Vagina (tissue), 2 donors: ENCODE measurements around the gene FBXL5. TPM values are rescaled to one million over a fixed set of nuclear protein-coding genes. Genes with fewer than 3 reads are reported as not detected.

Experiments
- DNase-seq, 2 donors: peaks; one replicate each; pipeline ENCODE4 v3.0.0-alpha.2; 2017; ENCODE audit errors: extremely low spot score in 2 of 2
- H3K27ac ChIP-seq: fragments of 200-600 bp; sonication (generic); one replicate; pipeline ENCODE4 v1.5.1; 2019
- H3K27me3 ChIP-seq: fragments of 200-600 bp; sonication (generic); one replicate; pipeline ENCODE4 v1.5.1; 2019
- H3K36me3 ChIP-seq, 2 donors: fragments of 200-600 bp; sonication (generic); one replicate each; pipeline ENCODE4 v1.5.1; 2017 to 2019
- H3K4me1 ChIP-seq: fragments of 200-600 bp; sonication (generic); one replicate; pipeline ENCODE4 v1.5.1; 2019
- H3K4me3 ChIP-seq, 2 donors: fragments of 200-600 bp; sonication (generic); 1 replicate in 1 of 2; 2 replicates in 1 of 2; pipeline ENCODE4 v1.5.1; 2016 to 2019
- H3K9me3 ChIP-seq: fragments of 200-600 bp; sonication (generic); one replicate; pipeline ENCODE4 v1.5.1; 2019
- POLR2A ChIP-seq, 2 donors: fragments of 450-650 bp; IDR thresholded peaks; one replicate each; pipeline ENCODE4 v1.6.1; 2017; ENCODE audit warnings: antibody characterized with exemption in 2 of 2, mild to moderate bottlenecking in 2 of 2, moderate library complexity in 2 of 2
- POLR2AphosphoS5 ChIP-seq, 2 donors: sonication (generic); formaldehyde crosslinking; IDR thresholded peaks; one replicate each; pipeline ENCODE4 v1.9.0; 2017; ENCODE audit warnings: antibody characterized with exemption in 2 of 2, mild to moderate bottlenecking in 2 of 2, low read depth in 1 of 2; ENCODE audit not compliant: insufficient read depth in 1 of 2
- intact Hi-C: fragments of 100-400 bp; cut with DNase I; formaldehyde crosslinking; loops from one replicate; pipeline ENCODE4 v1.15.1; 2023
- total RNA-seq: library from RNA; depleted of rRNA; stranded (reverse); fragments of >200 nt; gene quantifications from one replicate; pipeline ENCODE4 v1.2.3, GENCODE V29; 2016
- TF ChIP-seq, protein P1 (sequence below), 3 experiments: fragments of 450-650 bp in 2 of 3; fragments of 200-600 bp in 1 of 3; sonication (generic) in 1 of 3; IDR thresholded peaks; one replicate each; pipeline ENCODE4 v1.5.1; 2017 to 2019; ENCODE audit warnings: antibody characterized with exemption in 3 of 3, mild to moderate bottlenecking in 2 of 3, moderate library complexity in 2 of 3

The FBXL5 gene
- total RNA-seq, 1 donor from 2014 or later = 103 TPM

DNA sequence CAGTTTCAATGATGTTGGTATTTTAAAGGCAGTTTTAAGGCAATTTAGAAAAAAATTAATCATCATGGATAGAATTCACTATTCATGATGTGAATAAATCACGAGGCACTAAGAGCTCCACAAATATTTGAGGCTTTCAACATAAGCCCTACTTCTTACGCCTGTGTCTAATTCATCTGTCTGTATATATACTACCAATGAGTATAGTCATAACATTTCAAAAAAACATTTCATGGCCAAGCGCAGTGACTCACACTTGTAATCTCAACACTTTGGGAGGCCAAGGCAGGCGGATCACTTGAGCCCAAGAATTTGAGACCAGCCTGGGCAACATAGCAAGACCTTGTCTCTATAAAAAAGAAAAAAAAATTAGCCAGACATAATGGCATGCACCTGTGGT lies 56.5 kb downstream of the FBXL5 start:
- peaks cover 0 to 17% of the 10 kb centered on the region in 2 donors for H3K36me3 ChIP-seq
- TF ChIP-seq, protein P1, sequence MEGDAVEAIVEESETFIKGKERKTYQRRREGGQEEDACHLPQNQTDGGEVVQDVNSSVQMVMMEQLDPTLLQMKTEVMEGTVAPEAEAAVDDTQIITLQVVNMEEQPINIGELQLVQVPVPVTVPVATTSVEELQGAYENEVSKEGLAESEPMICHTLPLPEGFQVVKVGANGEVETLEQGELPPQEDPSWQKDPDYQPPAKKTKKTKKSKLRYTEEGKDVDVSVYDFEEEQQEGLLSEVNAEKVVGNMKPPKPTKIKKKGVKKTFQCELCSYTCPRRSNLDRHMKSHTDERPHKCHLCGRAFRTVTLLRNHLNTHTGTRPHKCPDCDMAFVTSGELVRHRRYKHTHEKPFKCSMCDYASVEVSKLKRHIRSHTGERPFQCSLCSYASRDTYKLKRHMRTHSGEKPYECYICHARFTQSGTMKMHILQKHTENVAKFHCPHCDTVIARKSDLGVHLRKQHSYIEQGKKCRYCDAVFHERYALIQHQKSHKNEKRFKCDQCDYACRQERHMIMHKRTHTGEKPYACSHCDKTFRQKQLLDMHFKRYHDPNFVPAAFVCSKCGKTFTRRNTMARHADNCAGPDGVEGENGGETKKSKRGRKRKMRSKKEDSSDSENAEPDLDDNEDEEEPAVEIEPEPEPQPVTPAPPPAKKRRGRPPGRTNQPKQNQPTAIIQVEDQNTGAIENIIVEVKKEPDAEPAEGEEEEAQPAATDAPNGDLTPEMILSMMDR (IDR thresholded peaks at IDR 0.05) = no peak
- no peak for TF ChIP-seq POLR2AphosphoS5 (IDR thresholded peaks at IDR 0.05; ENCODE audit: insufficient read depth in 1 of 2, low read depth in 1 of 2)
- TF ChIP-seq POLR2A (IDR thresholded peaks at IDR 0.05) = no peak
- no peaks in the 10 kb centered on the region for H3K27me3 ChIP-seq
- intact Hi-C loops = no loop called here
- H3K4me1 ChIP-seq = no peaks in the 10 kb centered on the region
- no peak overlapping the region for H3K4me3 ChIP-seq
- H3K9me3 ChIP-seq = no peaks in the 10 kb centered on the region
- no peak for DNase-seq
- no peak overlapping the region for H3K27ac ChIP-seq

DNA sequence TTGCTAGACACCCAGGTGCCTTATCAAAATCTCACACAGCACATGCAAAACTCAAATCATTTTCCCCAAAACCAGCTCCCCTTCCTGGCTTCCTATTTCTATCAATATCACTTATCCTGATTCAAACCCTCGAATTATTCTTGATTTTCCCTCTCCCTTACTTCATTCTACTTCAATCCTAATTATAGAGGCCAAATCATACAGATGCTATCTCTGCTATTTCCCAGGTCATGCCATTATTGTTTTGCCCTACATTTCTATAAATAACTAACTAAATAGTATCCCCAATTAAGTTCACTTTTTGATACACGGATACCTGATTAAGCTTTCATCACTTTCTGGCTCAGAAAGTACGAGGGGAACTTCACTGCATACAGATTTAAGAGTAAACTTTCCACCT lies 62.4 kb downstream of the FBXL5 start:
- intact Hi-C loops = loop anchor here (5.0 kb wide), 1 partner anchor 310 kb away; no protein-coding TSS in a partner anchor
- TF ChIP-seq POLR2AphosphoS5 (IDR thresholded peaks at IDR 0.05; ENCODE audit: insufficient read depth in 1 of 2, low read depth in 1 of 2) (no peak), POLR2A (IDR thresholded peaks at IDR 0.05) (no peak)
- TF ChIP-seq, protein P1 (IDR thresholded peaks at IDR 0.05) = no peak
- DNase-seq = no peak
- Histone ChIP-seq H3K4me1 (no peaks in the 10 kb centered on the region), H3K36me3 (peaks cover 0 to 5% of the 10 kb centered on the region in 2 donors), H3K4me3 (no peak overlapping the region), H3K27me3 (no peaks in the 10 kb centered on the region), H3K9me3 (no peaks in the 10 kb centered on the region), H3K27ac (no peak overlapping the region)

DNA sequence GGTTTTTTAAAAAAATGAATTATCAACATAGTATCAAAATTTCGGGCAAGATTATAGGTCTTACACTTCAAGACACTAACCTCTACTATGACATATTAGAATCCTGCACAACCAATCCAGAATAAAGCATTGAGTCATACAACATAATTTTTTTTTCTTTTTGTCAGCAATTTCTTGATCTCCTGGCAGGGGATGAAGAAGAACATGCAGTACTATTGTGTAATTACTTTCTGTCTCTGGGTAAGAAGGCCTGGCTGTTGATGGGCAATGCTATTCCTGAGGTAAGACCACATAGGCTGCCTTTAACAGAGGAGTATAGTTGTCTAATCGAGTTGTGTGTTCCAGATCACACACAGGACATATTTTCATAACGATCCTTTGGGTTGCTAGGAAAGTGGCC lies 67.5 kb downstream of the FBXL5 start:
- H3K36me3 ChIP-seq = peaks cover 0 to 5% of the 10 kb centered on the region in 2 donors
- intact Hi-C loops = no loop called here
- no peak overlapping the region for H3K27ac ChIP-seq
- H3K9me3 ChIP-seq = no peaks in the 10 kb centered on the region
- peak in 1 of 2 donors; percentile 43 for TF ChIP-seq POLR2AphosphoS5 (IDR thresholded peaks at IDR 0.05; ENCODE audit: insufficient read depth in 1 of 2, low read depth in 1 of 2)
- no peak for TF ChIP-seq POLR2A (IDR thresholded peaks at IDR 0.05)
- no peak overlapping the region for H3K4me3 ChIP-seq
- no peaks in the 10 kb centered on the region for H3K4me1 ChIP-seq
- no peaks in the 10 kb centered on the region for H3K27me3 ChIP-seq
- no peak for DNase-seq

DNA sequence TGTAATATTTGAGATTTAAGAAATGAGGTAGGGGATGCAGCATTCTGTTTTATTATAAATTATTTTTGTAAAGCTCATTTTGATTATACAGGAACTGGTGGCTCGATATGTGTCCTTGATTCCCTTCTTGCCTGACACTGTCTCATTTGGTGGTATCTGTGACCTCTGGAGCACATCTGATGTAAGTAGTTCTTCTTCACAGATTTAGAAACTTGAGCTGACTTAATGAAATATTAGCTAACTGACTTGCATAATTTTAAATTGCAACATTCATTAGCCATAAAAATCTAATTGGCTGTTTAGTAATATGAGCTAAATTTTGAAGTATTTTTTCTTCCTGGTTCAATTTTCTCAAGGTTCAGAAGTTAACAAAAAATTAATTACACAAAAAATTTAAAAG lies 69.1 kb downstream of the FBXL5 start:
- Histone ChIP-seq H3K27ac (no peak overlapping the region), H3K27me3 (no peaks in the 10 kb centered on the region), H3K4me1 (no peaks in the 10 kb centered on the region), H3K4me3 (no peak overlapping the region), H3K36me3 (peaks cover 0 to 5% of the 10 kb centered on the region in 2 donors), H3K9me3 (no peaks in the 10 kb centered on the region)
- intact Hi-C loops = no loop called here
- no peak for DNase-seq
- TF ChIP-seq POLR2AphosphoS5 (IDR thresholded peaks at IDR 0.05; ENCODE audit: insufficient read depth in 1 of 2, low read depth in 1 of 2) = no peak

DNA sequence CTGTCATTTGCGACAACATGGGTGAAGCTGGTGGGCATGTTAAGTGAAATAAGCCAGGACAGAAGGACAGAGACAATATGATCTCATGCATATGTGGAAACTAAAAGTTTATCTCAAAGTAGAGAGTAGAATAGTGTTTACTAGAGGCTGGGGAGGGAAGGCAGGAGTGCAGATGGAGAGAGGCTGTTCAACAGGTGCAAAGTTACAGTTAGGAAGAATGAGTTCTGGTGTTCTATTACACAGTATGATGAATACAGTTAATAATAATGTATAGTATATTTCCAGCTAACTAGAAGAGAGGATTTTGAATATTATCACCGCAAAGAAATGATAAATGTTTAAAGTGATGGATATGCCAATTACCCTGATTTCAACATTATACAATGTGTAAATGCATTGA lies 69.8 kb downstream of the FBXL5 start:
- Histone ChIP-seq H3K4me3 (no peak overlapping the region), H3K27me3 (no peaks in the 10 kb centered on the region), H3K27ac (no peak overlapping the region), H3K36me3 (peaks cover 0 to 4% of the 10 kb centered on the region in 2 donors), H3K9me3 (no peaks in the 10 kb centered on the region), H3K4me1 (no peaks in the 10 kb centered on the region)
- intact Hi-C loops = no loop called here
- TF ChIP-seq POLR2AphosphoS5 (IDR thresholded peaks at IDR 0.05; ENCODE audit: insufficient read depth in 1 of 2, low read depth in 1 of 2) = no peak
- TF ChIP-seq, protein P1 (IDR thresholded peaks at IDR 0.05) = no peak
- no peak for TF ChIP-seq POLR2A (IDR thresholded peaks at IDR 0.05)
- DNase-seq = no peak

DNA sequence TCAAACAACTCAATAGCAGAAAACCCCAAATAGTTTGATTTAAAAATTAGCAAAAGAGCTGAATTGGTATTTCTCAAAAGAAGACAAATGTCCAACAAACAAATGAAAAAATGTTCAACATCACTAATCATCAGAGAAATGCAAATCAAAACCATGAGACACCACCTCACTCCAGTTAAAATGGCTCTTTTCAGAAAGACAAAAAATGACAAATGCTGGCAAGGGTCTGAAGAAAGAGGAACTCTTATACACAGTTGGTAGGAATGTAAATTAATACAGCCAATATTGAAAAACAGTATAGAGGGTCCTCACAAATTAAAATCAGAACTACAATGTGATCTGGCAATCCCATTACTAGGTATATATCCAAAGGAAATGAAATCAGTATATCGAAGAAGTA lies 70.4 kb downstream of the FBXL5 start:
- TF ChIP-seq POLR2AphosphoS5 (IDR thresholded peaks at IDR 0.05; ENCODE audit: insufficient read depth in 1 of 2, low read depth in 1 of 2) = no peak
- TF ChIP-seq, protein P1 (IDR thresholded peaks at IDR 0.05) = no peak
- TF ChIP-seq POLR2A (IDR thresholded peaks at IDR 0.05) = no peak
- Histone ChIP-seq H3K4me1 (no peaks in the 10 kb centered on the region), H3K27me3 (no peaks in the 10 kb centered on the region), H3K9me3 (no peaks in the 10 kb centered on the region), H3K27ac (no peak overlapping the region), H3K36me3 (no peaks in the 10 kb centered on the region), H3K4me3 (no peak overlapping the region)
- intact Hi-C loops = no loop called here
- no peak for DNase-seq
